Dermis blood vessel endothelial cell (primary cell): ENCODE data around the gene TEX9. TPM values are rescaled to one million over a fixed set of nuclear protein-coding genes. Genes with fewer than 3 reads are reported as not detected.
A peak's percentile ranks its signal among the peaks of the same experiment; 100 is the strongest.
"Not testable (repeated sequence)": the region's sequence is repeated elsewhere in the genome, so short reads cannot be mapped to it uniquely, and the experiment has no call there.

Experiments used
- DNase-seq: peaks from one replicate; pipeline ENCODE4 v3.0.0; 2010
- total RNA-seq: library from RNA; depleted of rRNA; stranded (reverse); fragments of >200 nt; gene quantifications from 2 replicates; pipeline ENCODE4 v1.2.3, GENCODE V29; 2014

Gene TEX9
- total RNA-seq, 1 donor from 2014 or later: 0.51 TPM

DNA sequence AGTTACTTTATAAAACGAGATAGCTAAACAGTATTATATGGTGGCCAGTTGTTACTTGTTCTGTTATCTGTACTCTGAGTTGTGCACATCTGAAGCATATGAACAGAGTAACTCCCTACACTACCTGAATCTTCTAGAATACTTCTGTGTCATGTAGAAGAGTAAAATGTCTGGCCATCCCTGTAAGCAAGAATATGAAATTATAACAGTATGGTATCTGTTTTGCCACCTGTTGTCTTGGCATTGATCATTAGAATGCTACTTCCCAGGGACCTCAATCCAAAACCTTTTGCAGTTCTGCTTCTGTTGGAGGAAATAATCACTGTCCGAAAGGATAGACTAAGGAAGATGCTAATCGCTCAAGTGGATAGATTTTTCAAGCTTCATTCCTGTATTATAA, 1.9 kb downstream of the TEX9 start:
- no peak for DNase-seq

- no peak for DNase-seq
Observed at GRCh38 chr15:56369234-56369633, 4.0 kb downstream of the TEX9 start.

- no peak for DNase-seq
Observed at GRCh38 chr15:56371495-56372147, 6.4 kb downstream of the TEX9 start.

DNA sequence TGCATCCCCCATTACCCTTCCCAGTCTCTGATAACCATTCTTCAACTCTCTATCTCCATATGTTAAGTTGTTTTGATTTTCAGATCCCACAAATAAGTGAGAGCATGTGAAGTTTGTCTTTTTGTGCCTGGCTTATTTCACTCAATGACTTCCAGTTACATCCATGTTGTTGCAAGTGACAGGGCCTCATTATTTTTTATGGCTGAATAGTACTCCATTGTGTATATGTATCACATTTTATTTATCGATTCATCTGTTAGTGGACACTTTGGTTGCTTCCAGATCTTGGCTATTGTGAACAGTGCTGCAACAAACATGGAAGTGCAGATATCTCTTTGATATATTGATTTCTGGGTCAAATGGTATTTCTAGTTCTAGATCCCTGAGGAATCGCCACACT, 9.5 kb downstream of the TEX9 start:
- DNase-seq: not testable (repeated sequence)

- not testable (repeated sequence) for DNase-seq
Observed at GRCh38 chr15:56377822-56378221, 12.6 kb downstream of the TEX9 start.

DNA sequence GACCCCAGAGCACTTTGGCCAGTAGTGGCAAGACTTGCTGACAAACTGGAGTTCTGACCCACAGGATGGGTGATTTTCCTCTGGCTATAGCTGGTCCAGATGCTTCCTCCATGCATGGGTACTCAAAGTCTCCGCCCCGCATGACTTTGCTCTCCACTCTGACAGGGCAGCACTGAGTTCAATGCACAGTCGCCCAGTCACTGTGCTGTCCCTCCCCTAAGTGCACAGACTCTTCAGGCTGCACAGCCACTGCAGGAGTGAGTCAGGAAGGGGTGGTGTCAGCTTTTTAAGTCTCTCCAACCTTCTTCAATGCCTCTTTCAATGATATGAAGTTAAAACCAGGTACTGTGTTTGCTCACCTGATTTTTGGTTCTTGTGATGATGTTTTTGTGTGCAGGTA, 17.8 kb downstream of the TEX9 start:
- DNase-seq: no peak

- no peak for DNase-seq
Observed at GRCh38 chr15:56385908-56386307, 20.7 kb downstream of the TEX9 start.

DNA sequence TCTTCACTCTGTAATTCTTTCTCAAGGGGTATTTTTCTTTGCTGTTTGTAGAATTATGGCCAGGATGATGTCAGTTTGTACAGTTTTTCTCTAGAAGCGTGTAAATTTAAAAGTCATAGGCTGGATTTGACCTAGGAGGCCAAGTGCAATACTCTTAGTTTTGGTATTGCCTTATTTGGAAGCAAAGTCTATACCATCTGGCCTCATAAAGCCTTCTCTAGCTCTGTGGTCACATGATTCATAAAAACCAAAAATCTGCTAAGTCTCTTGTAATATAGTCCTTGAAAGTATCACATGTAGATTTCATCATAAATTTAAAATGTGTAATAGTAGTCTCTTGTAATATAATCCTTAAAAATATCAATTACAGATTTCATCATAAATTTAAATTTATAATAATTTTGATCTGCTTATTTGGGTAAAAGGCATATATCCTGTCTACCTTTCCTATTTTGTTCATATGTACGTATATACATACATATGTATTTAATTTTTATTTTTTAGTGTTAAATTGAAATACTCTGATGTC, 25.6 kb downstream of the TEX9 start:
- DNase-seq: no peak

- DNase-seq: no peak
Observed at GRCh38 chr15:56393277-56393676, 28.1 kb downstream of the TEX9 start.

DNA sequence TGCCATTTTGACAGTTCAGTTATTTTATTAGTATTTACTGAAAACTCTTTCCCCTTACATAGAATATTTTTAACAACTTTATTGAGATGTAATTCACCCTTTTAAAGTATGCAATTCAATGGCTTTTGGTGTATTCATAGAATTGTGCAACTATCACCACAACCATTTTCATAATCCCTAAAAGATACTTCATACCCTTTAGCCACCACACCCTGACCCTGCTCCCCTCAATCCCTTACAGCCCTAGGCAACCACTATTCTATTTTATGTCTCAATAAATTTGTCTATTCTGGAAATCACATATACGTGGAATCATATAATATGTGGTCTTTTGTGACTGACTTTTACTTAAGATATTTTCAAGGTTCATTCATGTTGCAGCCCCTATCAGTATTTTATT, 29.7 kb downstream of the TEX9 start:
- no peak for DNase-seq

GRCh38 chr15:56397325-56397724, 32.1 kb downstream of the TEX9 start:
- not testable (repeated sequence) for DNase-seq

DNA sequence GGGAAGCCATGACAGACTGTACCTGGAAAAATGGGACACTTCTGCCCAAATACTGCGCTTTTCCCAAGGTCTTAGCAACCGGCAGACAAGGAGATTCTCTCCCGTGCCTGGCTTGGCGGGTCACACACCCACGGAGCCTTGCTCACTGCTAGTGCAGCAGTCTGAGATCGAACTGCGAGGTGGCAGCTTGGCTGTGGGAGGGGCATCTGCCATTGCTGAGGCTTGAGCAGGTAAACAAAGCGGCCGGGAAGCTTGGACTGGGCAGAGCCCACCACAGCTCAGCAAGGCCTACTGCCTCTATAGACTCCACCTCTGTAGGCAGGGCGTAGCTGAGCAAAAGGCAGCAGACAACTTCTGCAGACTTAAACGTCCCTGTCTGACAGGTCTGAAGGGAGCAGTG, 34.0 kb downstream of the TEX9 start:
- not testable (repeated sequence) for DNase-seq

GRCh38 chr15:56410721-56411120, 45.5 kb downstream of the TEX9 start:
- no peak for DNase-seq

DNA sequence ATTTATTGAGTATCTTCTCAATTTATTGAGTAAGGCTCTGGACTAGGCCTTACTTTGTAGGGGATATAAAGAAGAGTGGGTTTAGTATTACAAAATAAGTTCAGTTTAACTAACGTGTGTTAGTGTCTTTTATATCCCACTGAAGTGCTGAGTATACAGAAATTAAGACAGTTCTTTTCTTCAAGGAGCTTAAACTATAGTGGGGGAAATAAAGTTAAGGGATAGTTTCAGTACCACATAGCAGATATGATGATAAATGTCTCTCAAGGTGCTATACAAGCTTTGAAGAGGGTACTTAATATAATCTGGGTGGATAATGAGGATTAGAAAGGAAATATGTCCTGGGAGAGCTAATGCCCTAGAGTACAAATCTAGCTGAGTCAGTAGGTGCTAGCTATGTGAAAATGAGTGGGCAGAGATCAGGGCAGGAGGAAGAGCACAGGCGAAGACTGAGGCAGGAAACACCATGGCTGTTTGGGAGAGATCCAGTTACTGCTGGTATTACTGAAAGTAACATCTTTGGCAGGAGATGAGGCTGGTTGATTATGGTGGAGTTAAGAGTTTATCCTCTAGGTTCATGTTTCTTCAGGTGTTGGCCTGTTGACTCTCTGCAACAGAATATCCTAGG, 46.0 kb downstream of the TEX9 start:
- DNase-seq: no peak

DNA sequence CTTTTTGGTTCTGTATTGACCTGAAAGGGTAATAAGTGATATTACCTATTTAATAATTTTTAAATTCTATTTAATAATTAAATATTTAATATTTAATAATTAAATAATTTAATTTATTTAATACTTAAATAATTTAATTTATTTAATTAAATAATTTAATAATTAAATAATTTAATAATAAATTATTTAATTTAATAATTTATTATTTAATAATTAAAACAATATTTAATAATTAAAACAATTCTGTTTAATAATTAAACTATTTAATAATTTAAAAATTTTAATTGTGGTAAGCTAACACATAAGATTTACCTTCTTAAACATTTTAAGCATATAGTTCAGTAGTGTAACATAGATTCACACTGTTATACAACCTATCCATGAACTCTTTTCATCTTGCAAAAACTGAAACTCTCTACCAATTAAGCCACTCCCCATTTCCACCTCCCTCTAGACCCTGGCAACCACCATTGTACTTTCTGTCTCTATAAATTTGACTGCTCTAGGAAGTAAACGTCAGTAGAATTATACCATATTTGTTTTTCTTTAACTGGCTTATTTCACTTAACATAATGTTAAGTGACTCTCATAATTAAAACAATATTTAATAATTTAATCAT, 48.0 kb downstream of the TEX9 start:
- DNase-seq: not testable (repeated sequence)

GRCh38 chr15:56425276-56425675, 60.0 kb downstream of the TEX9 start:
- no peak for DNase-seq

DNA sequence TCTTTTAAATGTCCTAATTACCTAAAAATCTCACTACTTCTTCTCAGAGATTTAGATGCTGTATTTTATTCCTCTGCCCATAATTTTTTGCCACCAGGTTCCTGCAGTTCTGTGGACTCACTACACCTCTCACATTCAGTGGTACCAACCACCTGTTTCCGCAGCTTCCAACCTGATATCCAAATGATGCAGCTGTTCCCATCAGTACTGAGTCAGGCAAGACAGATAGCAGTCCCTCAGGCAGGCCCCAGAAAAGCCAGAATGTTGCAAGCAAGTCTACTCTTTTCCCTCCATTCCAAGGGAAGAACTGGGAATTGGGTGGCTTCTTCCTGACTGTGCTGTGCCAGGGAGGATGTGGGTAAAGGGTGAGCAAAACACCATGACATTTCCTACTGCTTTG, 60.8 kb downstream of the TEX9 start:
- DNase-seq: no peak

DNA sequence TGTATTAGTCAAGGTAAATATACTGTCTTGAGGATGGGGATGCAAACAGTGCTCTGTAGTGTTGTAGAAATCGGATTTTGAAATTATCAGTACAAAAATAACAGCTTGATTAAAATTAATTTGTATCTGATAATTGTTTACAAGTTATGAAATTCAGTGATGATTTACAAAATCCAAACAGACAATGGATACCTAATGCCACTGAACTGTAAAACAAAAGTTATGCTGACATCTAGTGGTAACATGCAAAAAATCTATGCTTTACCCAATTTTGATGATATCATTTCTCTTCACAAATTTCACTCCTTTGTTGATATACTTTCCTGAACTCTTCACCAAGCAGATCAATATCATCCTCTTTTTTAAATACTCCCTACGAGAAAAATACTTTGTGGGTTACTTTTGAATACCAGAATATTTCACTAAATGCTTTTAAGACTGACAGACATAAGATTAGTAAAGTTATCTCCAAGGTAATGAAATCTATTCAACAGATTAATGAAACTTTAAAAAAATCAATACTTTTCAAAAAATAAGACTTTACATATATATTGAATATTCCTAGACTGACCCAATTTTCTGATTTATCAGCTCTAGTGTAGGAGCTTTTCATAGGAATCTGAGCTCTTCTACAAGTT, 63.7 kb downstream of the TEX9 start:
- peak; percentile 60 for DNase-seq

DNA sequence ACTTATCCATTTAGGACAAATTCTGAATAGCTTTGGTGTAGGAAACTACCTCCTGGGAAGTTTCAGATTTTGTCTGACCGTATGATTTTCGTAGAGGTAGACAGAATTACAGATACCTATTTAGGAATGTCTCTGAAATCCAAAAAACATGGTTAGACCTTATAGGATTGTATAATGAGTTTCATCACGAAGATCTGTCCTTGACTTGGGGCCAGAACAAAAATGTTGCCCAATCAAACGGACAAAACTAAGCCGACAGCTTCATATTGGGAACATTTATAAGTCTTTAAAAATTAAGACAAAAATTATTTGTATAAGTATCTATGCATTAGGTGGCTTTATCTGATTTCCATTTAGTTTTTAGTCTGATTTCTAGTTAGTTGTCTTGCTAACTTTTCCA, 67.1 kb downstream of the TEX9 start:
- no peak for DNase-seq

- DNase-seq: no peak
Observed at GRCh38 chr15:56440214-56440770, 75.1 kb downstream of the TEX9 start.

DNA sequence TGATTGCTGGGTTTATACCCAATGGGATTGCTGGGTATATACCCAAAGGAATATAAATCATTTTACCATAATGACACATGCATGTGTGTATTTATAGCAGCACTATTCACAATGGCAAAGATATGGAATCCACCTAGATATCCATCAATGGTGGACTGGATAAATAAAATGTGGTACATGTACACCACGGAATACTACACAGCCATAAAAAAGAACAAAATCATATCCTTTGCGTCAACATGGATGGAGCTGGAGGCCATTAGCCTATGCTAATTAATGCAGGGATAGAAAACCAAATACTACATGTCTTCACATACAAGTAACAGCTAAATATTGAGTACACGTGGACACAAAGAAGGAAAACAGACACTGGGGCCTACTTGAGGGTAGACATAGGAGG, 77.1 kb downstream of the TEX9 start:
- DNase-seq: no peak

DNA sequence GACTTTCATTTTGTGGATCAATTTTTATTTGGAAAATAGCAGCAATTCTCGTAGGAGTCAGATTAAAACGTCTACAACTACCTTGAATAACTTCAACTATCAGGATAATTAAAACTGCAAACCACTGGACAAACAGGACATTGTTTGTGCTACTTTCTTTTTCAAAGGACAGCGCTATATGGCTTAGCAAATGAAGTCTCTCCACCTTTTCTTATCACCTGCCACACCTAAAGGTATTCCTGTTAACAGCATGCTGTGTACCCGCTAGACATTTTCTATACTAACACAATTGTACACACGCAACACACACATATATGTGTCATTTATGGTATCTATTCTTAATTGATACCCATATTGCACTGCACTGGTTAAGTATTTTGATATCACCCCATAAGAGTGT, 80.5 kb downstream of the TEX9 start:
- no peak for DNase-seq

DNA sequence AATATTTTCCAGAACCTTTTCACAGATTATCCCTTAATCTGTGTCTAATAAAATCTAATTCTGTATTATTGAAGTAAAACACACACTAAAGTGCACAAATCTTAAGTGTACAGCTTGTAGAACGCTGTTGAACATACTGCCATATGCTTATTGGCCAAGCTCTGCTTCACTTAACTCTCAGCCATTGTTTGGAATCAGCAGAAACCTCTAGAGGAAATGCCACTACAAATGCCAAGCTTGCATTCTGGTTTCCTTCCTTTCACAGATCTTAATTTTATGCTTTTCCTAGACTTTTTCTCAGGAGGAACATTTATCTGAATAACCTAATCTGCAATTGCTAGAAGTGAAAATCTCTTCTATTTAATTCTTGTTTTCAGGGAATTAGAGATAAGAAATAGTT, 89.6 kb downstream of the TEX9 start:
- peak; percentile 74 for DNase-seq
